ENCODE measurements around the gene OBP2A. TPM values are rescaled to one million over a fixed set of nuclear protein-coding genes. Genes with fewer than 3 reads are reported as not detected.
"Not testable (repeated sequence)": the region's sequence is repeated elsewhere in the genome, so short reads cannot be mapped to it uniquely, and the experiment has no call there.

Gene OBP2A
- total and polyA plus RNA-seq, 8 donors, result not detected

DNA sequence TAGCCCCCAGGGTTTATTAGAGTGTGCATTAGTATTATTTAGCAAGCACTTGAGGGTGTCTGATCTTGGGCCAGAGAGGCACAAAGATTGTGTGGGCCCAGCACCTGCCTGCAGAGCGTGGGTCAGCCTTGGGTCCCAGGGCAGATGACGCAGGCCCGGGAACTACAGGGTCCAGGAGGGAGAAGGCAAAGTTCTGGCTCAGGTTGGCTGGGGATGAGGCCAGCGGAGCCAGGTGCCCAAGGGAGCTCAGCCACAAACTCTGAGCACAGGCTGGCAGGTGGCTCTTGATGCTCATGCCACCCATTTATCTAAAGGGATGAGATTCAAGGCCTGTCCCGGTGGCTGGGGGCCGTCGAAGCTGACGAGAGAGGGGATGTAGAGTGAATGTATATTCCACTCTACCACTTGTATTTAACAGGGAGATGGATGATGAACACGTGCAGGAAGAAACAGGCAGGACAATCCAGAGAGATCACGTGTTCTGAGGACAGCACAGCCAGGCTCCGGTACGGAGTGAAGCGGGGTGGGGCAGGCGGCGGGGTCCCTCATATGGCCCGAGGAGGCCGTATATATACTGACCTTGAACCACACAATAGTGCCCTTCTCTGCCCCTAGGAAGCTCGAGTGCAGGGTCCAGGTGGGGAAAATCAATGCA, 818 bp upstream of the OBP2A start:
- intact Hi-C loops (cut with DNase I), result no loop called here
- H3K36me3 ChIP-seq, result no peaks in the 10 kb centered on the region
- no peak overlapping the region for H3K4me3 ChIP-seq
- peaks cover 0 to 15% of the 10 kb centered on the region in 2 donors for H3K27me3 ChIP-seq
- H3K9me3 ChIP-seq, result no peaks in the 10 kb centered on the region
- no peaks in the 10 kb centered on the region for H3K4me1 ChIP-seq
- ATAC-seq, result no peak
- DNase-seq, result peak in 1 of 4 donors; percentile 64
- H3K27ac ChIP-seq, result no peak overlapping the region
- TF ChIP-seq, protein P1, sequence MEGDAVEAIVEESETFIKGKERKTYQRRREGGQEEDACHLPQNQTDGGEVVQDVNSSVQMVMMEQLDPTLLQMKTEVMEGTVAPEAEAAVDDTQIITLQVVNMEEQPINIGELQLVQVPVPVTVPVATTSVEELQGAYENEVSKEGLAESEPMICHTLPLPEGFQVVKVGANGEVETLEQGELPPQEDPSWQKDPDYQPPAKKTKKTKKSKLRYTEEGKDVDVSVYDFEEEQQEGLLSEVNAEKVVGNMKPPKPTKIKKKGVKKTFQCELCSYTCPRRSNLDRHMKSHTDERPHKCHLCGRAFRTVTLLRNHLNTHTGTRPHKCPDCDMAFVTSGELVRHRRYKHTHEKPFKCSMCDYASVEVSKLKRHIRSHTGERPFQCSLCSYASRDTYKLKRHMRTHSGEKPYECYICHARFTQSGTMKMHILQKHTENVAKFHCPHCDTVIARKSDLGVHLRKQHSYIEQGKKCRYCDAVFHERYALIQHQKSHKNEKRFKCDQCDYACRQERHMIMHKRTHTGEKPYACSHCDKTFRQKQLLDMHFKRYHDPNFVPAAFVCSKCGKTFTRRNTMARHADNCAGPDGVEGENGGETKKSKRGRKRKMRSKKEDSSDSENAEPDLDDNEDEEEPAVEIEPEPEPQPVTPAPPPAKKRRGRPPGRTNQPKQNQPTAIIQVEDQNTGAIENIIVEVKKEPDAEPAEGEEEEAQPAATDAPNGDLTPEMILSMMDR (IDR thresholded peaks at IDR 0.05), result no peak

DNA sequence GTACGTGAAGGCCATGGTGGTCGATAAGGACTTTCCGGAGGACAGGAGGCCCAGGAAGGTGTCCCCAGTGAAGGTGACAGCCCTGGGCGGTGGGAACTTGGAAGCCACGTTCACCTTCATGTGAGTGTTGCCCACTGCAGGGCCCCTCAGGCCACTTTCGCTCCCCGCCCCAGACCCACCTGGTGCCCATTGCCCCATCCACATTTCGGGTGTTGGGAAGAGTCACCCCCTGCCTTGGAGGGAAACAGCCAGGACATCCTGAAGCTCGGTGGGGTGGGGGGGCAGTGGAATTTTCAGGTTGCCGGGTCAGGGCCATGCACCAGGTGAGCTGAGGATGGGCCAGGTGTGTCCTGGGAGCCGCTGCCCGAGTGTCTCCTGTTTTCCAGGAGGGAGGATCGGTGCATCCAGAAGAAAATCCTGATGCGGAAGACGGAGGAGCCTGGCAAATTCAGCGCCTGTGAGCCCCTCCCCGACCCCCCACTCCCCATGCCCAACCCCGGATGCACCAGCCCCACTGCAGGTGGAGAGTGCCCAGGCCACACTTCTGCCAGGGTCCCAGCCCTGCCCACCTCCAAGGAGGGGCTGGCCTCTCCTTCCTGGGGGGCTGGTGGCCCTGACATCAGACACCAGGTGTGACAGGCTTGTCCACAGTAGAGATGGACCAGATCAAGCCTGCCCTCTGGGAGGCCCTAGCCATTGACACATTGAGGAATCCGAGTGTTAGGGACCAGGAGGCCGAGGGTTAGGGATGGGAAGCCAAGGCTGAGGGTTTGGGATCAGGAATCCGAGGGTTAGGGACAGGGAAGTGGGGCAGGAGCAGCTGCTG, 1.1 kb downstream of the OBP2A start:
- ATAC-seq; H3K4me1 ChIP-seq; H3K9me3 ChIP-seq; H3K4me3 ChIP-seq; intact Hi-C loops (cut with DNase I); H3K27ac ChIP-seq; H3K36me3 ChIP-seq: not testable (repeated sequence)
- peaks cover 0 to 23% of the 10 kb centered on the region in 2 donors for H3K27me3 ChIP-seq
- DNase-seq, result peak in 1 of 4 donors; percentile 37

DNA sequence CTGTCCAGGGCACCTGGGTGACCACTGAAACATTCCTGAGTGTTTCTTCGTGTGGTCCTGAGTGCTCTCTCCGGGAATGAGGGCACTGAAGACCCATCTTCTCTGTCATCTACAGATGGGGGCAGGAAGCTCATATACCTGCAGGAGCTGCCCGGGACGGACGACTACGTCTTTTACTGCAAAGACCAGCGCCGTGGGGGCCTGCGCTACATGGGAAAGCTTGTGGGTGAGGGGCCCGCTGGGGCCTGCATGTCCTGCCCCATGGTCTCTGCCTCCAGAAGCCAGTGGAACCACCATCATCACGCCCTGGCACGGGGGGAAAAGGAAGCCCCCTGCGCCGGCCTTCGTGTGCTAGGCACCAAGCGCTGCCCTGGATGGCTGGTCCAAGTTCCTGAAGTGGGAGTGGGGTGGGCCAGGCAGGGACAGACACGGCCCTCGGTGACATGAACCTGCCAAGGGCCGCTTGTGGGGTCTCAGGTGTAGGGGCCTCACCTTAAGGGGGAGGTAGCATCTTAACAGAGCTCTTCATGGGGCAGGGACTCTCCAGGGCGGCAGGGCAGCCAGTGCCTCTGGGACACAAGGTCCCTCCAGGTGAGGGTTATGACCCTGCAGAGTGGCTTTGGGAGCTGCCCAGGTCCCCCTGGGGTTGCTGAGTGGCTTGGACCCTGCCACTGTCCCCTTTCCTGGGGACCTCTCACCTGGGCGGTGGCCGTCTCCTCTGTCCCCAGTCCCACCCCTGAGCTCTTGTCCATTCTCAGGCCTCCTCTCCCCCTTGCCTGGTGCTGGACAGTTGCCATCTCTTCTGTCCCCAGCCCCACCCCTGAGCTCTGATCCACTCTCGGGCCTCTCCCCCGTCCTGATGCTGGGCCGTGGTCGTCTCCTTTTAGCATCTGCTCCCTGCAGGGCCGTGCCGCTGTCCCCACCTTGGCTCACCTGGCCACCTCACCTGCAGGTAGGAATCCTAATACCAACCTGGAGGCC, 2.1 kb downstream of the OBP2A start:
- no peaks in the 10 kb centered on the region for H3K36me3 ChIP-seq
- intact Hi-C loops (cut with DNase I), result no loop called here
- no peaks in the 10 kb centered on the region for H3K4me1 ChIP-seq
- H3K4me3 ChIP-seq, result no peak overlapping the region
- TF ChIP-seq, protein P1 (IDR thresholded peaks at IDR 0.05), result no peak
- ATAC-seq (no peak), DNase-seq (peak in 1 of 4 donors; percentile 44)
- no peak overlapping the region for H3K27ac ChIP-seq
- no peaks in the 10 kb centered on the region for H3K9me3 ChIP-seq
- H3K27me3 ChIP-seq, result peaks cover 0 to 23% of the 10 kb centered on the region in 2 donors

DNA sequence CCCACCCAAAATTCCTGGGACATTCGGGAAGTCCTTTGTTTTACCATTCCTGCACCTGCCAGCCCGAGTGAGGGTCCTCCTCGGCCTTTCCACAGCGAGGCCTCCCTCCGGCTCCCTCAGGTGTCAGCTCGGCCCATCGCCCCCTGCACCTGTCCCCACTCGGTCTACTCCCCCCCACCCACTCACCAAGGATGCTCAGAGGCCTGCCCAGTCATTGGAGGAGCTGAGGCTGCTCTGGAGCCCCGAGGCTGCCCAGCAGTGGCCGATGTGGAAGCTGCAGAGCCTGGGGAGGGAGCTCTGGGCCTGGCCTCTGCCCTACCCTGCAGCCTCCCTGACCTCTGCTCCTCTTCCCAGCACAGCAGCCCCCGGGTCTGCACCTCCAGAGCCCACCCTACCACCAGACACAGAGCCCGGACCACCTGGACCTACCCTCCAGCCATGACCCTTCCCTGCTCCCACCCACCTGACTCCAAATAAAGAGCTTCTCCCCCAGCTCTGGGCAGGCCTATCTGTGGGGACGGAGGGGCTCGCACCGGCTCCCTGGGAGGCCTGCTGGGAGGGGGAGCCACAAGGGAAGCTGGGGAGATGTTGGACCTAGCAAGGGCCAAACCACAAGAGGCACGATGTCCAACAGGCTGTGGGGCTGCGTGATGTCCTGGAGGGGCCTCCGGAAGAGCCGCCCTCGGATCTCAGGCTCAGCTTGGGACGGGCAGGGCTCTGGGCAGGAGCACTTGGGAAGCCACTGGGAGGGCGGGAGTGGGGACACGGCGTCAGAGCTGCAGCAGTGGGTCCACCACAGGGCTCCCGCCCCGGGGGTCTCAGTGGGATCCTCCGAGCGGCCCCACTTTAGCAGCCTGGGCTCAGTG, 3.8 kb downstream of the OBP2A start:
- ATAC-seq; H3K27ac ChIP-seq; H3K4me3 ChIP-seq; intact Hi-C loops (cut with DNase I); H3K9me3 ChIP-seq; H3K36me3 ChIP-seq; H3K4me1 ChIP-seq: not testable (repeated sequence)
- peak in 1 of 4 donors; percentile 32 for DNase-seq
- H3K27me3 ChIP-seq, result peaks cover 0 to 22% of the 10 kb centered on the region in 2 donors

DNA sequence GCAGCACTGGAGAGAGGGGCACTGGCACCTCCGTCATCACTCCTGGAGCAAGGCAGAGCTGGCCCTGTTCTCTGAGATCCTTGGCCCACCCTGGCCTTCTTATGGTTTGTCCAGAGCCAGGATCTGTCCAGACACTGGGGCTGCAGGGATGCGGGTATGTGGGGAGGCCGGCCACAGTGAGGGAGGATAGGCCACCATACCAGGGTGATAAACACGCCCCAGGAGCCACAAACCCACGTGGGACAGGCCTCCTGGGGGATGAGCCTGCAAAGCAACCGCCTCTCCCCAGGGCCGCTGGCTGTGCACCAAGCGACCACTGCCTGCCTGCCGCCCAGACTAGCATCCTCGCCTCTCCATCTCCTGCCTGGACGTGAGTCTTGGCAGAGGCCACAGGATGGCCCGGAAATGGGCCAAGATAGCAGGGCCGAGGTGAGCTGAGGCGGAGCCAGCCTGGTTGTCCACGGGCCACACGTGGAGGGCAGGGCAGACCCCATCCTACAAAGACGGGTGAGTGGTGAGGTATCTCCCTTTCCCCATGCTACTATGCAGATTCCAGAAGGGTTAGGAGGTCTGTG, 4.5 kb downstream of the OBP2A start:
- no peaks in the 10 kb centered on the region for H3K4me1 ChIP-seq
- no peak for ATAC-seq
- peaks cover 0 to 19% of the 10 kb centered on the region in 2 donors for H3K27me3 ChIP-seq
- H3K4me3 ChIP-seq, result no peak overlapping the region
- intact Hi-C loops (cut with DNase I), result no loop called here
- no peaks in the 10 kb centered on the region for H3K9me3 ChIP-seq
- TF ChIP-seq, protein P1 (IDR thresholded peaks at IDR 0.05), result no peak
- no peak for DNase-seq
- H3K36me3 ChIP-seq, result no peaks in the 10 kb centered on the region
- no peak overlapping the region for H3K27ac ChIP-seq

Measured in left lung (tissue), 10 donors.